Measurements from ENCODE around the gene ZNF326.

- TF ChIP-seq CTCF (IDR thresholded peaks at IDR 0.05) (no peak), POLR2AphosphoS5 (IDR thresholded peaks at IDR 0.05) (no peak)
Observed at GRCh38 chr1:89945852-89946476, 48.9 kb upstream of the ZNF326 start.

Data from suprapubic skin (tissue), 3 donors.